ENCODE data around the gene MEIS2.

MEIS2 gene

DNA sequence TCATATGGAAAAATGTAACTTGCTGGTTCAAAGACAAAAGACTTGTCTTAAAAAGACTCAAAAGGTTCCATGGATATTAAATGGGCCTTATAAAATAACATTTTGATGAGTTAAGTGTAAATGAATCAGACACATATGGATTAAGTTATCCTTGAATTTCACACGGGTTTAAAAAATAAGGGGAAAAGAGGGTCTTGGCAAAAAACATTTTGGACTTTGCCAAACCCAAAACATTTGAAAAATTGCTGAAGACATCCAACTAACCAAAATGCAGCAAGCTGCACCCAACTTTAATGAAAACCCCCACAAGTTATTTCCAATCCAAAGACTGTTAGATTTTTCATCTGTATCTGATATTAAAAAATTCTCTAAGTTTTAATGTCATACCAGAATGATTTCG lies 200.7 kb downstream of the MEIS2 start:
- no peak for DNase-seq (ENCODE audit: low read depth)

- DNase-seq (ENCODE audit: low read depth), result no peak
These were observed 201.7 kb downstream of the MEIS2 start for GRCh38 chr15:36898536-36899126.

- no peak for DNase-seq (ENCODE audit: low read depth)
These were observed 202.5 kb downstream of the MEIS2 start for GRCh38 chr15:36897834-36898233.

- no peak for DNase-seq (ENCODE audit: low read depth)
These were observed 203.4 kb downstream of the MEIS2 start for GRCh38 chr15:36896949-36897348.

DNA sequence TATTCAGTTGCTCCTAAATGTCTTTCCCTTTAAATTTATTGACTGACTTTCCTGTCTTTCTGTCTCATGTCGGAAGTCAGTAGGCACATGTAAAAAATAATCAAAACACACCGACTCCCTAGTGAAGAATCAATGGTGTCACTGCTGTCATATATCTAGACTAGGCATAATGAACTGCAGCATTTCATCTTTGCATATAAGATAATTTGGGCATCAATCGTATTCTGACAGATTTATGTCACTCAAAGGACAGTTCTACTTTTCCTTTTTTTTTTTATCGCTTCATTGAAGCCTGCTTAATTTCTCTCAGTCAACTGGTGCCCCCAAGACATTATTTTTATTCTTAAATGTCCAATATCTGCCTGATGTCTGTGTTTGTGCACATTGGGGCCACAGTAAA lies 206.3 kb downstream of the MEIS2 start:
- no peak for DNase-seq (ENCODE audit: low read depth)

GRCh38 chr15:36893276-36893675 lies 207.1 kb downstream of the MEIS2 start:
- no peak for DNase-seq (ENCODE audit: low read depth)

GRCh38 chr15:36888011-36888992 lies 212.0 kb downstream of the MEIS2 start:
- DNase-seq (ENCODE audit: low read depth), result no peak

DNA sequence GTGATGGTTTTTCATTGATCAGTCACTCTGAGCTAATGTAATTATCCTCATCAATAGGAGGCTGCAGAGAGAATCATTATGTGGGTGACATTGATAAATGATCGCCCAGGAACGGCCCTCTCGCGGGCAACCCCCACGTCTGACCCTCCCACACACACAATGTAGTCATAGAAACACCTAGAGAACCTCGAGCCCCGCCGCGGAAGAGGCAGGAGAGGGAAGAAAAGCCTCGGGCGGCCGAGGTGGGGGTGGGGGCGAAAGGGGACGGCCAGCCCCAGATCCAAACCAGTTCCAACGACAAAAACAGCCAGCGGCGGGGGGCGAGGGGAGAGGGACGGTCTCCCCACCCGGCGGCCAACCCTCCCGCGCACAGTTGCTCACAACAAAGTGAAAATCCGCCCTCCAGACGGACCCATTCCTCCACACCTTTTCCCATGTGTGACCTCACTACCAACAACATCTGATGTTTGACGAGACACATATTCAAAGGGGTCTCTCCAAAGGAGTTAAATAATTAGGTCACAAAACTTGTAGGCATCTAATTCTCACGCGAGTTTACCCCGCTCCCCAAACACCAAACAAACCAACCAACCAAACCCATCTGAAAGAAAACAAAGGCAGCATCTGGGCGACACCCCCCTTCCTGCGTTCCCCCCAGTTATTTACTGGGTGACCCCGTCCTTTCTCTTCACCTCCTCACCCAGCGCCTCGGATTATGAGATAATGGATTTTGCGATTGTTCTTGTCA lies 213.0 kb downstream of the MEIS2 start:
- DNase-seq (ENCODE audit: low read depth), result no peak

DNA sequence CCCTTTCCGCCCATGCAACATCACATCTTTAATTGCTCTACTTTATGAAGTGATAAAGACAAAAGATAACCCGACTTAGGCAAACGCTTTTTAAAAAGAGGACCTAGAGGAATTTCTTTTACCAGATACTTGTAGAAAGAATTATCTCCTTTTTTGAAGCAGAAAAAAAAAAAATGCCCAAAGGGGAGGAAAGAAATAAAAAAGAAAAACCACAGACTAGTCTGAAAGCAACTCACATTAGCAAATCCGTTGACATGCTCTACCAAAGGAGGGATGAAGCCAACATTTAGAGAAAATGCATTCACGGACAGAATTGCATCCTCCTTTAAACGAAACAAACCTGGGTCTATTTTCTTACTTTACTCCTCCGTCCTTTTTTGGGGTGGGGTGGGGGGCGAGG lies 213.6 kb downstream of the MEIS2 start:
- no peak for DNase-seq (ENCODE audit: low read depth)

- DNase-seq (ENCODE audit: low read depth), result no peak
These were observed 214.2 kb downstream of the MEIS2 start for GRCh38 chr15:36886191-36886590.

- no peak for DNase-seq (ENCODE audit: low read depth)
These were observed 214.6 kb downstream of the MEIS2 start for GRCh38 chr15:36885771-36886170.

- no peak for DNase-seq (ENCODE audit: low read depth)
These were observed 215.3 kb downstream of the MEIS2 start for GRCh38 chr15:36884936-36885635.

DNA sequence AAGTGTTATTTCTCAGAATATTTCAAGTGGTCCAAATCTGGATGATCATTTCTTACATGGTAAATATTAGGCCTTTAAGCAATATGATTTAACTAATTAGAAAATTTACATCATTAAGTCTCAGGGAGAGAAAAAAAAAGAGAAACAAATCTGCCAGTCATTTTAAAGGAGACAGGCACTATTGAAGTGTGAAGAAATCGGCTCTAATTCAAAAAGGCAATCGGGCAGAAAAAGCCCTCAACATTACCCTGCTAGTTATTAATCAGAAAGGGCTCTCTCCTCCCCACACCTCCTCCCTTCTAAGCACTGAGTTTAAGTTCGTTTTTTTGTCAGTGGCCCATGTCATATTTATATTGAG lies 215.9 kb downstream of the MEIS2 start:
- DNase-seq (ENCODE audit: low read depth), result no peak

- DNase-seq (ENCODE audit: low read depth), result peak; percentile 53
These were observed 216.4 kb downstream of the MEIS2 start for GRCh38 chr15:36883713-36884517.

GRCh38 chr15:36882487-36883131 lies 217.7 kb downstream of the MEIS2 start:
- no peak for DNase-seq (ENCODE audit: low read depth)

DNA sequence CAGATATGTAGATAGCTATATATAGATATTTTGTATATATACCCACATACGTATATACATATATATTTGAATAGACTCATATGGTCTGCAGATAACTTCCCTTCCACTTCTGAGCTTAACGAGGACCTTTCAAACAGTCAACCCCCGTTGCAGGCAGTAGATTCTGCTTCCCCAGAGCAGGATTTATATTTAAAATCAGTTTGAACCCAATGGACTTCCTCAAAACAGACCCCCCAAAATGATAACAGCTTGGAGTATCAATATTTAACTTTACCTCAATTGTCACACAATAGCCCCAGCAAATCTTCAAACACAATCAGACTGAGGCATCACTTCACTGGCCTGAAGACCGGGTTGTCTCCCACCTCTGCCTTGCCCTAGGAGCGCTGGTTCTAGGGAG lies 218.3 kb downstream of the MEIS2 start:
- DNase-seq (ENCODE audit: low read depth), result no peak

GRCh38 chr15:36881516-36881915 lies 218.8 kb downstream of the MEIS2 start:
- DNase-seq (ENCODE audit: low read depth), result no peak

- no peak for DNase-seq (ENCODE audit: low read depth)
These were observed 219.4 kb downstream of the MEIS2 start for GRCh38 chr15:36880913-36881460.

DNA sequence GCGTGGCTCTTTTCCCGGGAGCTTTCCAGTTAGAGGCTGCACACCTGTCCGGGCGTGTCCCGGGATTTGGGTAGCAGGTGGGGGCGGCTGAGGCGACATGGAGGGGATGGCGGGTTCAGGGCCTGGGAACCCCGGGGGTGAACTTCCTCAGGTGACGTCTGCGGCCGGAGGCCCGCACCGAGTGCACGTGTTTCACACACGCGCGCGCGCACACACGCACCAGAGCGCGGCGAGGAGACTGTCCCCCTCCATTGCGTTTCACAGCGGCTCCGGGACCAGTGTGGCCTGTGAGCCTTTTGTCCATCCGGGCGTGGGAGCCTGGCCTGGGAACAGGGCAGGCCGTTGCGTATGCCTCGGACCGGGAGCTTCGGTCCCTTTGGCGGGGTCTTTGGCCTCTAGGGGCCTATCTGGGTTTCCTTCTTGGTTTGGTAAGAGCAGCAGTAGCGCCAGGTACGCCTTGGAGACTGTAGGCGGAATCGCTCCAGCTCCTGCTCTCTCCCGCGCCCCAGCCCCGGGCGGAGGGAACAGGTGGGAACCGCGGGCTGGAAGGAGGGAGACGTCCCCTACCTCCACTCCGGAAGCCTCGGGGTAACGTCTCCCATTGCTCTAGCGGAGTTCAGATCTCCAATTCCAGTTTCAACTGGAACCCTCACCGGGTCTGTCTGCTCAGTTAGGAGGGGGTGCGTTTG lies 220.0 kb downstream of the MEIS2 start:
- no peak for DNase-seq (ENCODE audit: low read depth)

All from stimulated activated CD8-positive, alpha-beta memory T cell treated with anti-CD3 and anti-CD28 coated beads, Interleukin-7, amount 100 ng/mL, for 24 hours (primary cell).